GM12891 (cell line): ENCODE results near the gene RAD50.
"Not testable (repeated sequence)": the region's sequence is repeated elsewhere in the genome, so short reads cannot be mapped to it uniquely, and the experiment has no call there.

Source experiments
- PAX5 ChIP-seq: IDR thresholded peaks from 2 replicates; pipeline ENCODE4 v1.6.1; 2011; ENCODE audit warnings: low read length, moderate library complexity, mild to moderate bottlenecking; ENCODE audit not compliant: insufficient read depth, severe bottlenecking
- POLR2A ChIP-seq: IDR thresholded peaks from 2 replicates; pipeline ENCODE4 v1.6.1; 2011; ENCODE audit warnings: low read depth, low read length, control low read depth
- POLR2AphosphoS5 ChIP-seq: IDR thresholded peaks from 2 replicates; pipeline ENCODE4 v1.6.1; 2011; ENCODE audit warnings: low read depth, low read length, control low read depth
- POU2F2 ChIP-seq: IDR thresholded peaks from 2 replicates; pipeline ENCODE4 v1.6.1; 2011; ENCODE audit warnings: low read depth, mild to moderate bottlenecking, control low read depth, low read length, moderate library complexity
- SPI1 ChIP-seq: IDR thresholded peaks from 2 replicates; pipeline ENCODE4 v1.6.1; 2011; ENCODE audit warnings: low read depth, low read length, control low read depth
- TAF1 ChIP-seq: IDR thresholded peaks from 2 replicates; pipeline ENCODE4 v1.6.1; 2011; ENCODE audit warnings: low read depth, low read length, control low read depth

DNA sequence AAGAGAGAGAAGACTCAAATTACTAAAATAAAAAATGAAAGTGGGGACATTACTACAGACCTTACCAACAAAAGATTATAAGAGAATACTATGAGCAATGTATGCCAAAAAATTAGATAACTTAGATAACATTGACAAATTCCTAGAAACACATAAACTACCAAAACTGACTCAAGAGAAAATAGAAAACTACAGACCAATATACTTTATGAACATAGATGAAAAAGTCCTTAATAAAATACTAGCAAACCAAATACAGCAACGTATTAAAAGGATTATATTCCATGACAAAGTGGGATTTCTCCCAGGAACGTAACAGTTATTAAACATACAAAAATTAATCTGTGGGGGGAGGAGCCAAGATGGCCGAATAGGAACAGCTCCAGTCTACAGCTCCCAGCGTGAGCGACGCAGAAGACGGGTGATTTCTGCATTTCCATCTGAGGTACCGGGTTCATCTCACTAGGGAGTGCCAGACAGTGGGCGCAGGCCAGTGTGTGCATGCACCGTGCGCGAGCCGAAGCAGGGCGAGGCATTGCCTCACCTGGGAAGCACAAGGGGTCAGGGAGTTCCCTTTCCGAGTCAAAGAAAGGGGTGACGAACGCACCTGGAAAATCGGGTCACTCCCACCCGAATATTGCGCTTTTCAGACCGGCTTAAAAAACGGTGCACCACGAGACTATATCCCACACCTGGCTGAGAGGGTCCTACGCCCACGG, 43.0 kb upstream of the RAD50 start:
- not testable (repeated sequence) for TF ChIP-seq POLR2A, POLR2AphosphoS5, TAF1, PAX5, POU2F2, SPI1
